ENCODE results near the gene KCP.

KCP gene

DNA sequence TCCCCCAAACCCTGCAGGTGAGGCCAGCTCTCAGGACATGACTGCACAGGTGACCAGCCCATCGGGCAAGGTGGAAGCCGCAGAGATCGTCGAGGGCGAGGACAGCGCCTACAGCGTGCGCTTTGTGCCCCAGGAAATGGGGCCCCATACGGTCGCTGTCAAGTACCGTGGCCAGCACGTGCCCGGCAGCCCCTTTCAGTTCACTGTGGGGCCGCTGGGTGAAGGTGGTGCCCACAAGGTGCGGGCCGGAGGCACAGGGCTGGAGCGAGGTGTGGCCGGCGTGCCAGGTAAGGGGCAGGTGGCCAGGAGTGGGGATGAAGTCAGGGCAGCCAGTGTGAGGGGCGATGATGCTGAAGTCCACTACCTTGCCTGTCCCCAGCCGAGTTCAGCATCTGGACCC is 56.1 kb downstream of the KCP start:
- no peak for DNase-seq

DNA sequence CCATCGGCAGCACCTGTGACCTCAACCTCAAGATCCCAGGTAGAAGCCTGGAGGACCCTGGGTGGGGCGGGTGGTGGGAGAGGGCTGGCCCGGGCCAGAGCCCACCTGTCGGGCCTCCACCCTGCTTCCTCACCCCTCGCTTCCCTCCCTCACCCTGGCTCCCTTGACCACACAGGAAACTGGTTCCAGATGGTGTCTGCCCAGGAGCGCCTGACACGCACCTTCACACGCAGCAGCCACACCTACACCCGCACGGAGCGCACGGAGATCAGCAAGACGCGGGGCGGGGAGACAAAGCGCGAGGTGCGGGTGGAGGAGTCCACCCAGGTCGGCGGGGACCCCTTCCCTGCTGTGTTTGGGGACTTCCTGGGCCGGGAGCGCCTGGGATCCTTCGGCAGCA is 56.7 kb downstream of the KCP start:
- DNase-seq: no peak

DNA sequence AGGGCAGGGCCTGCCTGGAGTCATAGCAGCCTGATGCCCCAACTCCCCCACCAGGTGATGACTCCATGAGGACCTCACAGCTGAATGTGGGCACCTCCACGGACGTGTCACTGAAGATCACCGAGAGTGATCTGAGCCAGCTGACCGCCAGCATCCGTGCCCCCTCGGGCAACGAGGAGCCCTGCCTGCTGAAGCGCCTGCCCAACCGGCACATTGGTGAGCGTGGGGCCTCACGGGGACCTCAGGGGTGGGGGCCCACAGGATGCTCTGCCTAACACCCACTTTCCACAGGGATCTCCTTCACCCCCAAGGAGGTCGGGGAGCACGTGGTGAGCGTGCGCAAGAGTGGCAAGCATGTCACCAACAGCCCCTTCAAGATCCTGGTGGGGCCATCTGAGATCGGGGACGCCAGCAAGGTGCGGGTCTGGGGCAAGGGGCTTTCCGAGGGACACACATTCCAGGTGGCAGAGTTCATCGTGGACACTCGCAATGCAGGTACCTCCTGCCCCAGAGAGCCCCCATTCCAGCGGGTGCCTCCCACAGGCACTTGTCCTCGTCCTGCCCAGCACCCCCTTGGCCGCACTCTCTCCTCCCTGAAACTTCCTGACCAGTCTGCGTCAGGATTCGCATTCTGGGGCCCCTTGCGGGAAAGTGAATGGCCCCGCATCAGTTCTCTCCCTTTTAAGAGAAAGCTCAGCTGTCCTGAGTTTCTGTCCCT is 57.8 kb downstream of the KCP start:
- DNase-seq: no peak

DNA sequence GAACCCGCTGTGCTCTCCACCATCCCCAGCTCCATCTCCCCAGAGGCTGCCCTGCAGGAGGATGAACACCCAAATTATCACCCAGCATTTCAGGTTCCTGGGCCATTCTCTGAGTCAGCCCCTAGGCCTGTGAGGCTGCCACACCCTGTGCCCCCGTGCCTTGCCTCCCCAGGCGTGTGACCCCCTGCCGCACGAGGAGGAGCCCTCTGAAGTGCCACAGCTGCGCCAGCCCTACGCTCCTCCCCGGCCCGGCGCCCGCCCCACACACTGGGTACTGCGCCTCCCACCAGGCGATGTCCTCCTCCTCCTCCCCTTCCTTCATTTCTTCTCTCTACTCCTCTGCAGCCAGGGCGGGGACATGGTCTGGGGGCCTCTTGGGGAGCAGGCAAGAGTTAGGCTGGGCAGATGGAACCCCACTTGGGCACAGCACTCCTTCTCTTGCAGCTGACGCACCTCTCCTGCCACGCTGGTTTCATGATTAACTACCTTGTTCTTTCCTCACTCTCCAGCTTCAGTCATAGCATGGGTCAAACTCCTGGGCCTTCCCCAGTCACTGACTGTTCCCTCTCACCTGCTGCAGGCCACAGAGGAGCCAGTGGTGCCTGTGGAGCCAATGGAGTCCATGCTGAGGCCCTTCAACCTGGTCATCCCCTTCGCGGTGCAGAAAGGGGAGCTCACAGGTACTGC is 60.6 kb downstream of the KCP start:
- no peak for DNase-seq

DNA sequence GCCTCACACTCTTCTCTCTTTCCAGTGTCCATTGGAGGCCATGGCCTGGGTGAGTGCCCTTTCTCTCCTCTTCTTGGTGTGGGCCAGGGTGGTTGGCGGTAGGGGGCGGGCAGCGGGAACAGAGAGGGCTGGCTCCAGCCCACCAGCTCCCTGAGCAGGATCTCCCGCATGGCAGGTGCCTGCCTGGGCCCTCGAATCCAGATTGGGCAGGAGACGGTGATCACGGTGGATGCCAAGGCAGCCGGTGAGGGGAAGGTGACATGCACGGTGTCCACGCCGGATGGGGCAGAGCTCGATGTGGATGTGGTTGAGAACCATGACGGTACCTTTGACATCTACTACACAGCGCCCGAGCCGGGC is 61.4 kb downstream of the KCP start:
- no peak for DNase-seq

DNA sequence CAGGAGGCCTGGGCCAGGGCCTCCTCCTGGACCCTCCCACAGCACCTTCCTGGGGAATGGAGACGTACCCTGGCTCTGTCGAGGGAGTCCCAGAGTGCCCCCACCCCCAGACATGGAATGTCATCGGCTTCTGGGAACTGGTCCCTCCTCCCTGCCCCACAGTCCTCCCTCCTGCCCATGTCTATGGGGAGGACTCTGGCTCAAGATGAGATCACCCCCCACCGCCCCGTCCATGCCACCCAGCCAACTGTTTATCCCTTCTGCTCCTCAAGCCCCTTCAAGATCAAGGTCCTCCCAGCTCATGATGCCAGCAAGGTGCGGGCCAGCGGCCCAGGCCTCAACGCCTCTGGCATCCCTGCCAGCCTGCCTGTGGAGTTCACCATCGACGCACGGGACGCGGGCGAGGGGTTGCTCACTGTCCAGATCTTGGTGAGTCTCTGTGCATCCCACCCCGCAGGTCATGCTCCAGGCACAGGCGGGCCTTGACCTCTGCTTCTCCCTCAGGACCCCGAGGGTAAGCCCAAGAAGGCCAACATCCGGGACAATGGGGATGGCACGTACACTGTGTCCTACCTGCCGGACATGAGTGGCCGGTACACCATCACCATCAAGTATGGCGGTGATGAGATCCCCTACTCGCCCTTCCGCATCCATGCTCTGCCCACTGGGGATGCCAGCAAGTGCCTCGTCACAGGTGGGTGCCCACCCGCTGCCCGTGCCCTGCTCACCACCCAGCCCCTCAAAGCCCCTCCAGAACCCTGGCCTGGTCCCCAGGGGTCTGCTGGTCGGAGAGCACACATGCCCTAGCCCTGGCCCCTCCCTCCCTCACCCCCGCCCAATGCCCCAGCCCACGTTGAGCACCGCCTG is 62.0 kb downstream of the KCP start:
- no peak for DNase-seq

DNA sequence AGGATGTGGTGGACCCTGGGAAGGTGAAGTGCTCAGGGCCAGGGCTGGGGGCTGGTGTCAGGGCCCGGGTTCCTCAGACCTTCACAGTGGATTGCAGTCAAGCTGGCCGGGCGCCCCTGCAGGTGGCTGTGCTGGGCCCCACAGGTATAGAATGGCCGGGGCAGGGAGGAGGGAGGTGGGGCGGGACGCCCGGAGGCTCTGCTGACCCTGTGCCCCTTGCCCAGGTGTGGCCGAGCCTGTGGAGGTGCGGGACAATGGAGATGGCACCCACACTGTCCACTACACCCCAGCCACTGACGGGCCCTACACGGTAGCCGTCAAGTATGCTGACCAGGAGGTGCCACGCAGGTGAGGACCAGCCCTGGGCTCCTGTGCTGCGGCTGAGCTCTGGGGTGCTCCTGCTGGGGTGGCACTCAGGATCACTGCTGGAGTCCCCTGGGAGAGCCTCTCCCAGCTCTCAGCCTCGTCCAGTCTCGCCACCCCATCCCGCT is 62.7 kb downstream of the KCP start:
- DNase-seq: no peak

DNA sequence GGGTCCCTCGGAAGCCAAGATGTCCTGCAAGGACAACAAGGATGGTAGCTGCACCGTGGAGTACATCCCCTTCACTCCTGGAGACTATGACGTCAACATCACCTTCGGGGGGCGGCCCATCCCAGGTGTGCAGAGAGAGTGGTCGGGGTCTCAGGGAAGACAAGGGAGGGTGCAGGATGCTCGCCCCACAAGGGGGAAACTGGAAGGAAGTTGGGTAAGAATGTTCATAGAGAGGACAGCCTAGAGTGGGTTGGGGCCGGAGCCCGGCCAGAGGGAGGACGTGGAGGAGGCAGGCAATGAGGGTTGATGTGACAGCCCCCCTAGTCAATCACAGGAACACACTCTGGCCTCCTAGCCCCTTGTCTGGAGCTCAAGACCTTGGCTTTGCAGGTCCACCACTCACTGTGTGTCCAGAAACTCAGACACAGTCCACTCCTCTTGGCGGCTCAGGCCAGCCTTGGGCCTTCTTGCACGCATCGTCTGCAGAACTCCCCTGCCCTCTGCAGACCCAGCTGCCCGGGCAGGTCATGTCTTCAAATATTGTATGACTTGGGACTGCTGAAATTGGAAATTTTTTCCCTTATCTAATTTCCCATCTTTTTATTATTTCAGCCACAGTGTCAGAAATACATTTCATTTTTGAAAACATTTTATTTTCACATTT is 63.6 kb downstream of the KCP start:
- DNase-seq: no peak

DNA sequence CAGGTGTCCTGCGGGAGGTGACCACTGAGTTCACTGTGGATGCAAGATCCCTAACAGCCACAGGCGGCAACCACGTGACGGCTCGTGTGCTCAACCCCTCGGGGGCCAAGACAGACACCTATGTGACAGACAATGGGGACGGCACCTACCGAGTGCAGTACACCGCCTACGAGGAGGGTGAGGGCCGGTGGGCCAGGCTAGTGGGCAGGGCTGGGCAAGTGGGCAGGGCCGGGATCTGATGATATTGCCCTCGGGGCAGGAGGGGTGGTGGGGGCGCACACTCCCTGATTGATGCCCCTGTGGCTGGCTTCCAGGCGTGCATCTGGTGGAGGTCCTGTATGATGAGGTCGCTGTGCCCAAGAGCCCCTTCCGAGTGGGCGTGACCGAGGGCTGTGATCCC is 64.5 kb downstream of the KCP start:
- no peak for DNase-seq

DNA sequence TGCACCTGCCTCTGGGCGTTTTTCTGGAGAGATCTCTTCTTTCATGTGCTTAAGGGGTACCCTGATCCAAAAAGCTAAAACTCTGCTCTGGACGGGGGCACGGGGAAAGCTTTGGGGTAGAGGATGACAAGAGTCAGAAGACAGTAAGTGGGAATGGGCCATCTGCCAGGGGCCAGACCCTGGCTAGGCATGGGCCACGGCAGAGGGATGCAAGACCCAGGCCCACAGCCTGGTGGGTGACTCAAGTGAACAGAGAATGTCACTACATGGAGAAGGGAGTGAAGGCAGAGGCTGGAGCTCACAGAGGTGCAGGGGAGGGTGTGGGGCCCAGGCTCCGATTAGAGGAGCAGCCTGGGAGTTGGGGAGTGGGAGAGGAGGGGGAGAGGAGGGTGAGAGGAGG is 65.0 kb downstream of the KCP start:
- DNase-seq: no peak

DNA sequence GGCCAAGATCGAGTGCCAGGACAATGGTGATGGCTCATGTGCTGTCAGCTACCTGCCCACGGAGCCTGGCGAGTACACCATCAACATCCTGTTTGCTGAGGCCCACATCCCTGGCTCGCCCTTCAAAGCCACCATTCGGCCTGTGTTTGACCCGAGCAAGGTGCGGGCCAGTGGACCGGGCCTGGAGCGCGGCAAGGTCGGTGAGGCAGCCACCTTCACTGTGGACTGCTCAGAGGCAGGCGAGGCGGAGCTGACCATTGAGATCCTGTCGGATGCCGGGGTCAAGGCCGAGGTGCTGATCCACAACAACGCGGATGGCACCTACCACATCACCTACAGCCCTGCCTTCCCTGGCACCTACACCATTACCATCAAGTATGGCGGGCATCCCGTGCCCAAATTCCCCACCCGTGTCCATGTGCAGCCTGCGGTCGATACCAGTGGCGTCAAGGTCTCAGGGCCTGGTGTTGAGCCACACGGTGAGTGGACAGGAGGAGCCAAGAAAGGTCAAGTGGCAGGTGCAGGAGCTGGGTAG is 65.7 kb downstream of the KCP start:
- DNase-seq: no peak

DNA sequence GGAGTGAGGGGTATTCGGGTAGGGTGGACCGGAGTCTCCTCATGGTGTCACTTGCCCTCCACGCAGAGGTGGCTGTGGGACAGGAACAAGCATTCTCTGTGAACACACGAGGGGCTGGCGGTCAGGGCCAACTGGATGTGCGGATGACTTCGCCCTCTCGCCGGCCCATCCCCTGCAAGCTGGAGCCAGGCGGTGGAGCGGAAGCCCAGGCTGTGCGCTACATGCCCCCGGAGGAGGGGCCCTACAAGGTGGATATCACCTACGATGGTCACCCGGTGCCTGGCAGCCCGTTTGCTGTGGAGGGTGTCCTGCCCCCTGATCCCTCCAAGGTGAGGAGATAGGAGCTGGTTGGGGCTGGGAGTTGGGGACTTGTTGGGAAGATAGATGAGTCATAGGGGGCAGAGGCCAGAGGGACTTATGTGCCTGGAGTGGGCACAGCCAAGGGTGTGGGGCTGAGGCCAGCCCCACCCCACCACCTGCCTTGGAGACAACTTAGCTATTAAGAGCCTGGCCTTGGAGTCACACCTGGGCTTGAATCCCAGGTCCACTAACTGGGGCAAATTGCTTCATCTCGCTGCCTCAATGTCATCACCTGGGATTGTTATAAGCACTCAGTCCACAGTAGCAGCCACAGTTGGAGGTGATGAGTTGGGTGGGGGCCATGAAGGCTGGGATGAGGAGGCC is 66.4 kb downstream of the KCP start:
- no peak for DNase-seq

DNA sequence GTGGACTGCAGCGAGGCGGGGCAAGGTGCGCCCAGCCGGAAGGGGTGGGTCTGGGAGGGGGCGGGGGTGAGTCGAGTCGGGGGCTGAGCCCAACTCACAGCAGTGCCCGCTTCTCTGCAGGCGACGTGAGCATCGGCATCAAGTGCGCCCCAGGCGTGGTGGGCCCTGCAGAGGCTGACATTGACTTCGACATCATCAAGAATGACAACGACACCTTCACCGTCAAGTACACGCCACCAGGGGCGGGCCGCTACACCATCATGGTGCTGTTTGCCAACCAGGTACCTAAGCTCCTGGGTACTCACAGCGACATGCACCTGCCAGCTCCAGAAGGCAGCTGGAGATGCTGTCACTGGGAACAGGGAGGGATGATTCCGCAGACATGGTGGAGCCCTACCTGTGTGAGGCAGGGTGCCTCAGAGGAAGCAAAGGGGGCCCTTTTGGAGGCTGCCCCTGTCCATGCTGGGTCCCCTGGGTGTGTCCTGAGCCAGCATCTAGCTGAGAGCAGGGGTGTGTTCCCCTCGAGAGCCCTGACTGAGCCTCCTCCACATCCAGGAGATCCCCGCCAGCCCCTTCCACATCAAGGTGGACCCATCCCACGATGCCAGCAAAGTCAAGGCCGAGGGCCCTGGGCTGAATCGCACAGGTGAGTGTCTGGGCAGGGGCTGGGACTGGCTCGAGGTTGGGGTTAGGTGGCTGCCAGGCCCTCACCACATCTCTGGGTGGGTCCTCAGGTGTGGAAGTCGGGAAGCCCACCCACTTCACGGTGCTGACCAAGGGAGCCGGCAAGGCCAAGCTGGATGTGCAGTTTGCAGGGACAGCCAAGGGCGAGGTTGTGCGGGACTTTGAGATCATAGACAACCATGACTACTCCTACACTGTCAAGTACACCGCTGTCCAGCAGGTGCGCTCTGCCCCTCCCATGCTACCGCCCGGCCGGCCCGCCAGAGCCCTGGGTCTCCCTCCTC is 67.6 kb downstream of the KCP start:
- no peak for DNase-seq

DNA sequence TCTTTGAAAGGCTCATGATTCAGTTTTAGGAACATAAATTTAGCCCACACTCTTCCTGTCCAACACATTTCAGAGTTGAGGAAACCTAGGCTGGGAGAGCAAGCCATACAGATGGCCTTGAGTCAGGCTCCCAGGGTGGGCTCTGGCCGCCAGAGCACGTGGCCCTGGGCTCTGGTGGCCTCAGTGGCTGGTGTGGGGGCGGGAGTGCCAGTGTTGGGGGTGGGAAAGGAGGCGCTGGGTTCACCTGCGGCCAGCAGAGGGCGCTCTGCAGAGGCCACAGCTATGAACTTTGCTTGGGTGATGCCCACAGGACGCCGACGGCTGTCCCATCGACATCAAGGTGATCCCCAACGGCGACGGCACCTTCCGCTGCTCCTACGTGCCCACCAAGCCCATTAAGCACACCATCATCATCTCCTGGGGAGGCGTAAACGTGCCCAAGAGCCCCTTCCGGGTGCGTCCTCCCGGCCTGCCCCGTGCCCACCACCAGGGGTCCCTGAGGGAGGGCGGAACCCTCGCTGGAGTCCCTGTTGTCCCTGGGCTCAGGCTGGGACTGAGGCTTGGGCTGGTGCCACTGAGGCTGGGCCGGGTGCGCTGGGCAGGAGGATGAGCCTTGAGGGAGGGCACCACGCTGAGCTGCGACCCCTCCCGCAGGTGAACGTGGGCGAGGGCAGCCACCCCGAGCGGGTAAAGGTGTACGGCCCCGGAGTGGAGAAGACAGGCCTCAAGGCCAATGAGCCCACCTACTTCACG is 68.4 kb downstream of the KCP start:
- DNase-seq: peak; percentile 8 to 53 (median 37)

DNA sequence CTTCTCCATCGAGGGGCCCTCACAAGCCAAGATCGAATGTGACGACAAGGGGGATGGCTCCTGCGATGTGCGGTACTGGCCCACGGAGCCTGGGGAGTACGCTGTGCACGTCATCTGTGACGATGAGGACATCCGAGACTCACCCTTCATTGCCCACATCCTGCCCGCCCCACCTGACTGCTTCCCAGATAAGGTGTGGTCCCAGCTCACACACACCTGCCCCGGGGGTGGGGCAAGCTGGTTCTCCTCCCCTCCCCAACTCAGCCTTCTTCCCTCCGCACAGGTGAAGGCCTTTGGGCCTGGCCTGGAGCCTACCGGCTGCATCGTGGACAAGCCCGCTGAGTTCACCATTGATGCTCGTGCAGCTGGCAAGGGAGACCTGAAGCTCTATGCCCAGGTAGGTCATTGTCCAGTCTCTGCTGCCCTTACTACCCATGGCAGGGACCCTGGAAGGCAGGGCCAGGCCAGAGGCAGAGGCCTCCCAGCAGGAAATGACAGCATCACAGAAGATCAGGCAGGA is 69.3 kb downstream of the KCP start:
- no peak for DNase-seq

DNA sequence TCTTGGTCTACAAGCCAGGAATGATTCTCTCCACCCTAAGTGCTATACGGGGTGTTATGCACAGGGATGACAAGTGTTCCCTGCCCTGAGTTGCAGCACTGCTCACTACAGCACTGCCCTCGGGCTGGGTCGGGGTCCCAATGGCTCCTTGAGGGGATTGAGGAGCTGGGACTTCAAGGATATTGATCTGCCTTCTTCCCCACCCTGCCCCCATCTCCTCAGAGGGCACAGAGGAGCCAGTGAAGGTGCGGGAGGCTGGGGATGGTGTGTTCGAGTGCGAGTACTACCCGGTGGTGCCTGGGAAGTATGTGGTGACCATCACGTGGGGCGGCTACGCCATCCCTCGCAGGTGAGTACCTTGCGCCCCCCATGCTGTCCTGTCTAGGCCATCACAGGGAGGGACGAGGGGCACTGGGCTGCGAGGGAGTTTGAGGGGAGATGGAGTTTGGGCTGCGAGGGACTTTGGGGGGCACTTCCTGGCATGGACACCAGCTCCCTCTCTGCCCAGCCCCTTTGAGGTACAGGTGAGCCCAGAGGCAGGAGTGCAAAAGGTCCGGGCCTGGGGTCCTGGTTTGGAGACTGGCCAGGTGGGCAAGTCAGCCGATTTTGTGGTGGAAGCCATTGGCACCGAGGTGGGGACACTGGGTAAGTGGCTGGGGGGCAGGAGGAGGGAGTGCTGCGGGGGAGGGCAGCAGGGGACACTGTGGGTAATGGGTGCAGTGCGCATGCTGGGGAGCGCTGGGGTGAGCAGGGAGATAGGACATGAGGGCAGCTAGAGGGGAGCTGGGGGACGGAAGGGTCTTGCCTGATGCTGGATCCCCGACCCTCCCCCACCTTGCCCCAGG is 70.0 kb downstream of the KCP start:
- no peak for DNase-seq

DNA sequence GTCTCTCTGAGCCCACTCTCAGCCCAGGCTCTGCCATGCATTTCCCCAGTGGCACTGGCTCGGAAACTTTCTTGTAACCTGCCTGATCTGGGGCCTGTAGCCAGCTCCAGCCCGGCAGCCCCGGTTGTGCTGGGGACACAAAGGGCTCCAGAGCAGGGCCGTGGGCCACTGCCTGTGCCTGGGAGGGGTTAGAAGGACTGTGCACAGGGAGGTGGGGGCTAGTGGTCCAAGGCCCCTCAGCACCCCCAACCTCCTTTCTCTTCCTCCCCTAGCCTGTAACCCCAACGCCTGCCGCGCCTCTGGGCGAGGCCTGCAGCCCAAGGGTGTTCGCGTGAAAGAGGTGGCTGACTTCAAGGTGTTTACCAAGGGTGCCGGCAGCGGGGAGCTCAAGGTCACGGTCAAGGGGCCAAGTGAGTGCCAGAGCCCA is 70.7 kb downstream of the KCP start:
- DNase-seq: no peak

DNA sequence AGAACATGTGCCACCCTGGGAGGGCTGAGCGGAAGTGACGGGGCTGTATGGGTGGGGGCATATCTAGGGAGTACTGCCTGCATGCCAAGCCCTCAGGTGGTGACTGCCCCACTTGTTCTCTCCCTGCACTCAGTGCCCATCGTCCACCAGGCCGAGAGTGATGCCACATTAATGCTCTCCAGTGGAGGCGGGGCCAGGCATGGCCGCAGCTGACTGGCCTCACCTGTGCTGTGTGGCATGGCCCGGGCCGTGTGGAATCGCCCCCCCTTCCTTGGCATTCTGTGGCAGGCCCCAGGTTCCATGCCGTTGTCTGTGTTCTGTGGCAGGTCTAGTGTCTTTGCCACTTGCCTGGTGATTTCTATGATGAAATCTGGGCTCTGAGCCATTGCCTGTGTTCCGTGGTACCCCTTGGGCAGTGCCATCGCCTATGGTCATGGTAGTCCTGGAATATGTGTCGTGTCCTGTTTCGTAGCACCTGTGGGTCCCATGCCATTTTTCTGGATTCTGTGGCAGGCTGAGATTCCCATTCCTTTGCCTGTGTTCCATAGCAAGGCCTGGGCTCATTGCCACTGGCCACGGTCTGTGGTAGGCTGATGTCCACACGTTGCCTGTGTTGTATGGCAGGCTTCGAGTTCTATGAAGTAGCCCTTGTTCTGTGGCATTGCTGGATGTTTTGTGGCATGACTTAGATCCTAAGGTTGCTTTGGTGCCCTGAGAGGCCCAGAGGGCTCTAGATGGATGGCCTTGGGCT is 71.4 kb downstream of the KCP start:
- DNase-seq: no peak
